GM04504 (cell line): Measurements from ENCODE around the gene RPS21.

ENCODE experiments used
- DNase-seq: peaks from one replicate; pipeline ENCODE4 v3.0.0-alpha.2; 2012; ENCODE audit warnings: low read depth

The RPS21 gene

DNA sequence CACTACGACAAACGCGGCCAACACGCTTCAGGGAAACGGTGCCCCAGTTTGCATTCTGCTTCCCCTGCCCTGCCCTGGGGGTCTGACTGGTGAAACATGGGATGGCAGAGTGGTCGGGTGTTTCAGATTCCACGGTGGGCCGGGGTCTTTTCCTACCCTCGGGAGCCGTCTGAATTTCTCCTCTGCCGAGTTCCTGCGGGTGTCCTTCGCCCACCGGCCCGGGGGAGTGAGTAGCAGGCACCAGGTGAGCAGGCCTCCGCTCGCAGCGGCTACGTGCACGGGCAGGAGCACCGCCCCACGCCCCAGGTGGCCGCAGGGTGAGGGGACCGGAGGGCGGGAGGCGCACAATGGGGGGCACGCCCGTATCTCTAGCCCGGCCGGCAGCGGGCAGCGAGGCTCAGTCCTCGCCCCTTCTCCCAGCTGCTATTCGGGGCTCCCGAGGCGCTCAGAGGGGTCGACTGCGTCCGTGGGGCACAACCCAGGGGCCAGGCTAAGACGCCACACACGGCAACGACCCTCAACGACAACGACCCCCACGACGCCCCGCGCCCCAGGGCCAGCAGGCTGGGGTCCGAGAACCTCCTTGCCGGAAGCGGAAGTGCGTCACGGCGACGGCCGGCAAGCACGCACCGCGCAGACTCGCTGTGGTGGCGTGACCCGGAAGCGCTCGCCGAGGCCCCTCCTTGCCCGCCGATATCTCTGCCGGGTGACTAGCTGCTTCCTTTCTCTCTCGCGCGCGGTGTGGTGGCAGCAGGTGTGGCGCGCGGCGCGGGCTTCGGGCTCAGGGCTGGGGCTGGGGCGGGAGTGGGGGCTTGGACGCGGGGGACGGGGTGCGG, at the start of gene RPS21:
Gene RPS21 (plus strand): TSS at position 721 of the 836 bp plus-strand sequence. CDS start 236 bp downstream, outside the sequence.
- DNase-seq, result peak; percentile 63

- no peak for DNase-seq
Measured at GRCh38 chr20:62337558-62338293, 49.2 kb upstream of the RPS21 start.

- no peak for DNase-seq
Measured at GRCh38 chr20:62338294-62338620, 48.6 kb upstream of the RPS21 start.

DNA sequence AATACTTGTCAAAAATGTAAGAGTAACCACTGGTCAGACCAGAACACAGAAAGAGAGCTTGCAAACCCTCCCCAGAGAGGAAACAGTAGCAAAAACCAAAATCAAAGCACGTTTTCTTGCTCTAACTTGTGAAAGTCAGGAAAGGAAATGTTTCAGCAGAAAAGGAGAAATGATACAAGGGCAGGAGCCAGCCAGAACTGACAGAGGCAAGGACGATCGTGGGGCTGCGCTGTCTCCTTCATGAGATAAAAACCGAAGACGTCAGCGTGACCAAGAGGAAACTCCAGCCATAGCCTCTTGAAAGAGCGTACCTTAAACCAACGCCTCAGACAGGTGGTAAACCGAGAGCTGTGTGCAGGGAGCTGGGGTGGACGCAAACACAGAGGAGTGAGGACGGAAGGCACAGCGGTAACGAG, 47.2 kb upstream of the RPS21 start:
- no peak for DNase-seq

- no peak for DNase-seq
Measured at GRCh38 chr20:62342910-62343309, 44.0 kb upstream of the RPS21 start.

- DNase-seq, result no peak
Measured at GRCh38 chr20:62344092-62344491, 42.8 kb upstream of the RPS21 start.

GRCh38 chr20:62344782-62345181, 42.1 kb upstream of the RPS21 start:
- DNase-seq, result no peak

DNA sequence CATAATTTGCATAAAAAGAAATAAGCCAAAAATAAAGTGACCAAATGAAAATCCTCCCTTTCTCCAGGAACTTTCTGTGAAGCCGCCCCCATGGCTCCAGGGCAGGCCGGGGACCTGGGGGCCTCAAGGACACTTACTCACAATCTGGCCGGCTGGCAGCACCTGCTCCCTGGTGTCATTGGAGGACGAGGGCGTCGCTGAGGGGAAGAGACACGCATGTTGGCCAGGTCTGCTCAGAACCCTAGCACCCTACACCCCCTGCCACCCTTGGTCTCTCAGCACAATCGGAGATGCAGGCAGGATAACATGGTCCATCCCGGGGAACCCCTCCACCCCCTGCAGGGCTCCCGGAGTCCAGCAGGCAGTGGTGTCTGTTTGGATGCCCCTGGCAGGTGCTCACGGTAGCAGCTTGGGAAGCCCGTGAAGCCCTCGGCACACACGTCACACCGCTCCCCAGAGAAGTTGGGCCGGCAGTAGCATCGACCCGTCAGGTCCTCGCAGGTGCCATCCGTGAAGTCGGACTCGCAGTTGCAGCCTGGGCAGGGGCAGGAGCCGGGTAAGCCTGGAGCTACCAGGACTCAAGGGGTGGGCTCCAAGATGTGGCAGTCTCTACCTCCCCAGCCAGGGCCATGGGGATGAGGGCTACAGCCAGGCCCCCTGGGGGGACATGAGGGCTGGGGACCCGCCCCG, 41.1 kb upstream of the RPS21 start:
- no peak for DNase-seq

DNA sequence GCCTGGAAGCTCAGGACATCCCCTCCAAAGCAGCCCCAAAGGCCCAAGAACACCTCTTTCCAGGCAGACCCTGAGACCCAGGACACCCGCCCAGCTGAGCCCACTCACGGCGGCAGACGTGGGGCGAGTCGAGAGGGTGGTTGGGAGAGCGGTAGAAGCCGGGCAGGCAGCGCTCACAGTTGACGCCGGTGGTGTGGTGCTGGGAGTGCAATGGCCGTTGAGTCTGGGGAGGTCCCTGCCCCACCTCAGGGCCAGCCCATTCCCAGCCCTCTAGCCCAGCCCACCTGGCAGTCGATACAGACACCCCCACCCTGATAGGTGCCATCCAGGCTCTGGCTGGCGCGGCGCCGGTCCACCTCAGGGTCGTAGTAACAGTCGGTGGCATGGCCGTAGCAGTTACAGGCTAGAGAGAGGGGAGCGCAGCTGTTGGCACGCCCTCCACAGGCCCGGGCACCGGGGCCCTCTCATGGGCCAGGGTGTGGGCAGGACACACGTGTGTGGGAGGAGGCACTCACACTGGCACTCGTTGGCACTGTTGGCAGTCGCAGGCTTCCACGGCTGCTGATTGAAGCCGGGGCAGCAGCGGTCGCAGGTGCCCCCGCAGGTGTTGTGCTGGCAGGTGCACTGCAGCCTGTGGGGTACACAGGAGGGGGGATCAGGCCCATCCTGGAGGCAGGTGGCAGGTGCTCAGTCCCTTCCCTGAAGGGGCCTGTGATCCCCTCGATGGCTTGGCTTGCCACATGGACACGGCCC, 40.3 kb upstream of the RPS21 start:
- DNase-seq, result no peak

DNA sequence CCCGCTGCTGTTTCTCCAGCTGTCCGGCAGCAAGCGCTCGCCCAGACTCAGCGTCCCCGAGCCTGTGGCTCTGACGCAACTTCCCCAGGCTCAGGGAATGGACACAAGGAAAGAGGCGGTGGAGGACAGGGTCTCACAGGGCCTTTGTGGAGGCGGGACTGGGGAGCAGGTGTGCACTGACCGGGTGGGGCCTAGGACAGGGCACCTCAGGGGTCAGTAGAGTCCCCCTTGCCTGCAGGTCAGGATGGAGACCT, 39.8 kb upstream of the RPS21 start:
- DNase-seq, result no peak

DNA sequence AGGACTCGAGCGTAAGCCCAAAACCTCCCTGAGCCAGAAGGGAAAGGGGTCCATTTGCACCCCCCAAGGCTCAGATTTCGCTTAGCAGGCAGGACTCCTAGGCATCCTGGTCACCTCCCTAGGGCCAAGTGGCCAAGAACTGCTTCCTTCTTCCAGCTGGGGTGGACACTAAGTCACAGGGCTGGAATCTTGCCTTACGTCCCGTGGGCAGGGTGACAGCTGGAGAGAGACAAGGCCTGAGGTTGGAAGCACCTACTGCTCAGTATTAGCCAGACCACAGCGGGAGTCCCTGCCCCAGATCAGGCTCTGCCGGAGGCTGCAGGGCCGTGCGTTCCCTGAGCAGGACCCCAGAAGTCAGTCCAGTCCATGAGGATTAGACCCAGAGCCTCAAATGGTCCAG, 39.5 kb upstream of the RPS21 start:
- DNase-seq, result no peak

DNA sequence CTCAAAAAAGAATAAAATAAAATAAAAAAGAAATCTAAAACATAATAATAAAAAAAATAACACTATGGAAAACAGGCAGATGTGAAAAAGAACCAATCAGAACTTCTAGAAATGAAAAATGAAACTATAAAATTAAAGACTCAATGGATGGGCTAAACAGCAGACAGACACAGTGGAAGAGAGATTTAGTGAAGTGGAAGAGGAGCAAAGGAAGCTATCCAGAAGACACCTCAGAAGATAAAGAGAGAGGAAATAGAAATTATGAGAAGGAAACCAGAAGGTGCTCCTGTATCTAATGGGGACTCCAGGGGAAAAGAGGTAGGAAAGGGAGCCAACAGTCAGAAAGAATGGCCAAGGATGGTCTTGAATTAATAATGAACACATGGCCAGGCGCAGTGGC, 38.3 kb upstream of the RPS21 start:
- no peak for DNase-seq

DNA sequence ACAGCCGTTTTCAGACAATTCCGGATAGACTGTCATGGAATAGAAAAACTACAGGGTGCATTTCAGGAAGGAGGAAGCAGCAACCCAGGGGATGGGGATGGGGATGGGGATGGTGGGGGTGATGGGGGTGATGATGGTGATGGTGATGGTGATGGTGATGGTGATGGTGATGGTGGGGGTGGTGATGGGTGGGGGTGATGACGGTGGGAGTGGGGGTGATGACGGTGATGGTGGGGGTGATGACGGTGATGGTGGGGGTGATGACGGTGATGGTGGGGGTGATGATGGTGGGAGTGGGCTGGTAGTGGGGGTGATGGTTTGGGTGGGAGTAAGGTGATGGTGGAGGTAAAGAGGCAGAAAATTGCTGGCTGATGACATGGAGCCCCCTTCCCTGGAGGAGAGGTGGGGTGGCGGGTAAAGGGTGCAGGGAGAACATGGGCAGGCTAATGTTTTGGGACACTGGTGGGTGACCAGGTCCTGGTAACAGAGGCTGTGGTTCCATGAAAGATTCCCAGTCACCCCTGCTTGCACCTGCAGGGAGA, 37.3 kb upstream of the RPS21 start:
- no peak for DNase-seq

DNA sequence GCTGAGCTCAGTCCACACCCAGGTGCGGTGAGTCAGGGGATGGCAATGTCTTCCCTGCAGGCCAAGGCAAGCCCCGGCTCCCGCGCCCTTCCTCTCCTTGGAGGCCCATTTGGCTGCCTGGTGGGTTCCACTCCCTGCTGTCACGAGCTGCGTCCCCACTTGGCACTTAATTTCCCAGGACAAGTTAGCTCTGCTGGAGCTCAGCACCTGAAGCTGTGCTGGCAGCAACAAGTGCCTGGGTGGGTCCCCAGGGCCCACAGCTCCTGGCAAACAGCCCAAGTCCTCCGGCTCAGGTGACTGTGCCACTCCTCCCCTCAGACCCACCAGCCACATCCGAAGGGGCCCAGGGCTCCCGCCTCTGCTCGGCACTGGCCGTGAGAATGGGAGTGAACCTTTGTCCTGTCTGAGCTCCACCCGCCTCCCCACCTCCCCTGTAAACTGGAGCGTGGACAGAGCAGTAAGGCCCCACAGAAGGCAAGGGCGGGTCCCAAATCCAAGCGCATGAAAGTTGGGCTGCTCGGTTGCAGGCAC, 36.7 kb upstream of the RPS21 start:
- DNase-seq, result no peak

DNA sequence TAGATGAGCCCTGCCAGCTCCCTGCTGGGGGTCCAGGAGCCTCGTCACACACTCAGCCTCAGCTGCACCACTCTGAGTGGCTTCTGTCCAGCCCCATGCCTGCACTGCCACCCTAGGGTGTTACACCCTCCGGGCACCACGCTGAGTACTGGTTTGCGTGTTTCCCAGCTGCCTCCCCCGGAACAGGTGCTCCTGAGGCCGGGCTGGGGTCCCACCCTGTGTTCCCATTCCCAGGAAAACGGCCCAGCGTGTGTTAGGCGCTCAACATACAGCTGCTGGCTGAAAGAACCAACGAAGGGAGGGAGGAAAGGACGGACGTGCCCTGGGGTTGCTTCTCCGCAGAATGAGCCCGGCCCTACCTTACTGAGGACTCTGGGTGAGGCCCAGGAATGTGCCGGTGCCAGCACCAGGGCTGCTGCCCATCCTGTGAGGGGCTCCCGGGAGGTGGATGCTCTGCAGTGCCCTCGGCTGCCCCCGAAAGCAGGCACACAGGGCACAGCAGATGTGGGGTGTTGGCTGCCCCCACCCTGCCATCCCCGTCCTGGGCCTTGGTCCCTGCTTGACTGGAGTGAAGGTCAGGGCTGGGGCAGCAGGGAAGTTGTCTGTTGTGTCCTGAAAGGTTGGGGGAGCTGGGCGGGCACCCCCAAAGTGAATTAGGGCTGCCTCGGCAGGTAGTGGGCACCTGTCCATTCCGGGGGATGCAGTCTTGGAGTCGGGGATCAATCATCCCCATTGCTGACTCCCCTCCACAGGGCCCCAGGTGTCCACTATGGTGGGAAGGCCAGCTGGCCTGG, 36.1 kb upstream of the RPS21 start:
- DNase-seq, result no peak

GRCh38 chr20:62351469-62352401, 35.2 kb upstream of the RPS21 start:
- DNase-seq, result no peak

DNA sequence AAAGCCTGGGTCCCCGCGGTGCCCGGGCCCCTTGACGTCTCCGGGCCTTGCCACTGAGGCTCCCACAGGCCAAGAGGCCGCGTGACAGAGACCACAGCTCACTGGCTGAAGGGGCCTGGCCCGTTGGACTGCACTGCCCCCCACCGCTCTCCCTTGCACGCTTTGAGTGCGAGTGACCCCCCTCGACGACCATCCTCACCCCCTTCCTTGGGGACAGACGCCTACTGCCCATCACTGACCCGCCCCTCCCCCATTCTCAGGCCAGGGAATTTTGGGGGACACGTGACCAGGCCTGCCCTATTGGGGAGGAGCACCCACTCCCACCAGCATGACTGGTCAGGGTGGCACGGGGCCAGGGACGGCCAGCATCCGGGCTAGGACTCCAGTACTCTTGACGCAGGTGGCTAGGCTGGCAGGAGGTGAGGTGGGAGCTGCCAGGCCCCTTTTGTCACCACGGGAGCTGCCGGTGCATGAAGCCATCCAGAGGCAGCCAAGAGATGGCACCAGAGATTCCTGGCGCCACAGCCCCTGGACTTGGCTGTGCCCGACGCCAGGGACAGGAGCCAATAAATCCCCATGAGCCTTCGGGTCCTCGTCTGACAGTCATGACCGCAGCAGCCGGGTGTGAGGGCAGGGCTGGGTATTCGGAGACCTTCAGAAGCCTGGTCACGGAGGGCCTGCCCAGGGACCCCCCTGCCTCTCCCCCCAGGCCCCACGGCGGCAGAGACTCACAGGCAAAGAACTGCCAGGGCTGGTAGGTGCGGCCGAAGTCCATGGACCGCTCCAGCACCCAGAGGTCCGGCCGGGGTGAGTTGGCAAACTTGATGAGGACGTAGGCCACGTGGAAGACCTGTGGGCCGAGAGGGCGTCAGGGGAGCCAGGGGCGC, 34.3 kb upstream of the RPS21 start:
- no peak for DNase-seq

DNA sequence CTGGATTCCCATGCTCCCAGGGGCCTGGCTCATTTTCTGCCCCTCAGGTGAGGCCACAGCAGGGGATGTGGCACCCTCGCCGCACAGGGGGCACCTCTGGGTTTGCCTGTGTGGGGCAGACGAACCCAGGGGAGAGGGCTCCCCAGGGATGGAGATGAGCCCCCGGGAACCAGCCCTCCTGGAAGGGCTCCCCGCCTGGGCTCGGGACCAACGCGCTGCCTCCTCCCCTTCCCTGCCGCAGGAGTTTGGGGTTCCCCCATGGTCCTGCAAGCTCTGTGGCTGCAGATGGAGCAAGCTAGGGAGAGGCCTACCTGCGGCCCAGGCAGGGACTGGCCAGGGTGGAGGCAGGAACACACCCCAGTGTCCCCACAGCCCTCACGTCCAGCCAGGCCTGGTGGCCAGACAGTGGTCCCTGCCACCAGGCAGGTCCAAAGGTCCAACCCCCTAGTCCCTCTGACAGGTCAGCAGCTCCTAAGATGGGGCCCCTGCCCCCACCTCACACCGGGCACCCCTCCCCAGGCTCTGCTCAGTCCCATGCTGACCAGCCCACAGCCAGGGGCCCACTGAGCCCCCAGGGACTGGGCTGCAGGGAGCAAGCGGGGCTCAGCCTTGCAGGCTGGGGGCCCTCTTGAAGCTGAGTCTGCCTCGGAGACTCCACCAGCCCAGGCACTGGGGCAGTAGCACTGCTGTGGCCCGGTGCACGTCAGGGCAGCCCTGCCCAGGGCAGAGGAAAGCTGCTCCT, 33.4 kb upstream of the RPS21 start:
- DNase-seq, result no peak
